Smooth muscle cell (in vitro differentiated cells): Measurements from ENCODE around the gene RDX. TPM values are rescaled to one million over a fixed set of nuclear protein-coding genes. Genes with fewer than 3 reads are reported as not detected.

Experiments used
- DNase-seq: peaks from one replicate; lab custom pipeline; 2025; ENCODE audit not compliant: unreplicated experiment; lab: John Stamatoyannopoulos, UW
- H2AFZ ChIP-seq: fragments of 200-600 bp; sonication (generic); 2 replicates; pipeline ENCODE4 v1.6.0; 2016; ENCODE audit warnings: antibody characterized with exemption, low read depth, mild to moderate bottlenecking
- H3F3A ChIP-seq: fragments of 200-600 bp; sonication (generic); 2 replicates; pipeline ENCODE4 v1.6.0; 2017; ENCODE audit warnings: antibody characterized with exemption, low read depth
- H3K27ac ChIP-seq: fragments of 200-600 bp; sonication (generic); 2 replicates; pipeline ENCODE4 v1.5.1; 2016; ENCODE audit warnings: low read depth, mild to moderate bottlenecking
- H3K27me3 ChIP-seq: fragments of 200-600 bp; sonication (generic); 2 replicates; pipeline ENCODE4 v1.6.1; 2016; ENCODE audit warnings: low read depth, mild to moderate bottlenecking
- H3K36me3 ChIP-seq: fragments of 200-600 bp; sonication (generic); 2 replicates; pipeline ENCODE4 v1.5.1; 2016; ENCODE audit warnings: low read depth
- H3K4me1 ChIP-seq: fragments of 200-600 bp; sonication (generic); 2 replicates; pipeline ENCODE4 v1.5.1; 2016; ENCODE audit warnings: low read depth
- H3K4me2 ChIP-seq: fragments of 200-600 bp; sonication (generic); 2 replicates; pipeline ENCODE4 v1.6.0; 2016; ENCODE audit warnings: mild to moderate bottlenecking
- H3K4me3 ChIP-seq: fragments of 200-600 bp; sonication (generic); 2 replicates; pipeline ENCODE4 v1.5.1; 2016; ENCODE audit warnings: mild to moderate bottlenecking
- H3K79me2 ChIP-seq: fragments of 200-600 bp; sonication (generic); 2 replicates; pipeline ENCODE4 v1.6.0; 2016; ENCODE audit warnings: low read depth, mild to moderate bottlenecking
- H3K9ac ChIP-seq: fragments of 200-600 bp; sonication (generic); 2 replicates; pipeline ENCODE4 v1.6.0; 2016; ENCODE audit warnings: low read depth
- H3K9me3 ChIP-seq: fragments of 200-600 bp; sonication (generic); replicated peaks from 2 replicates; pipeline ENCODE4 v1.5.1; 2016; ENCODE audit warnings: low read depth
- H4K20me1 ChIP-seq: fragments of 200-600 bp; sonication (generic); 2 replicates; pipeline ENCODE4 v1.6.0; 2016; ENCODE audit warnings: low read depth
- CTCF ChIP-seq: fragments of 200-600 bp; sonication (generic); IDR thresholded peaks from 2 replicates; pipeline ENCODE4 v1.5.1; 2017; ENCODE audit warnings: borderline replicate concordance, mild to moderate bottlenecking, antibody characterized with exemption; ENCODE audit not compliant: insufficient read depth, poor library complexity, severe bottlenecking
- WGBS: methylation state at CpG from one replicate; pipeline ENCODE4 v1.1.7; 2016; ENCODE audit warnings: low lambda C conversion rate; 5-methylcytosine and 5-hydroxymethylcytosine counted together
- polyA plus RNA-seq: library from polyadenylated mRNA; unstranded; fragments of >200 nt; fragmentation: Nextera tagmentation; extraction: Ambion mirVana; gene quantifications from 2 replicates; pipeline ENCODE4 v1.2.1, GENCODE V29; 2016
- total RNA-seq: library from RNA; depleted of rRNA; stranded (reverse); fragments of >200 nt; gene quantifications from 2 replicates; pipeline ENCODE4 v1.2.3, GENCODE V29; 2014

RDX gene
- total and polyA plus RNA-seq, 2 experiments from 2014 or later = 137 to 165 TPM

- Histone ChIP-seq H3K9me3 (no peaks in the 10 kb centered on the region), H3K4me2 (peak overlapping the region; percentile 52), H3K36me3 (peaks cover 22% of the 10 kb centered on the region), H4K20me1 (peaks cover 65% of the 10 kb centered on the region), H3F3A (peaks cover 9% of the 10 kb centered on the region), H3K4me1 (no peaks in the 10 kb centered on the region), H3K9ac (no peak overlapping the region), H3K79me2 (peaks cover 74% of the 10 kb centered on the region), H2AFZ (no peak overlapping the region), H3K27me3 (no peaks in the 10 kb centered on the region), H3K4me3 (no peak overlapping the region), H3K27ac (peak overlapping the region; percentile 29)
- 56% methylated on average over 2 of the region's 2 CpGs for WGBS
- TF ChIP-seq CTCF = no peak
- no peak for DNase-seq
Measured at GRCh38 chr11:110261195-110262071, 35.0 kb downstream of the RDX start.

- TF ChIP-seq CTCF = no peak
- 97% methylated on average over 3 of the region's 3 CpGs for WGBS
- no peak for DNase-seq
- Histone ChIP-seq H4K20me1 (peaks cover 15% of the 10 kb centered on the region), H3K4me1 (no peaks in the 10 kb centered on the region), H2AFZ (no peak overlapping the region), H3K27ac (no peak overlapping the region), H3K79me2 (peaks cover 32% of the 10 kb centered on the region), H3F3A (no peaks in the 10 kb centered on the region), H3K9me3 (no peaks in the 10 kb centered on the region), H3K36me3 (peaks cover 19% of the 10 kb centered on the region), H3K4me2 (no peak overlapping the region), H3K27me3 (no peaks in the 10 kb centered on the region), H3K9ac (no peak overlapping the region), H3K4me3 (no peak overlapping the region)
Measured at GRCh38 chr11:110253525-110253924, 42.9 kb downstream of the RDX start.

- Histone ChIP-seq H3K36me3 (peaks cover 27% of the 10 kb centered on the region), H3K4me1 (no peaks in the 10 kb centered on the region), H3F3A (peaks cover 10% of the 10 kb centered on the region), H4K20me1 (peaks cover 18% of the 10 kb centered on the region), H3K27me3 (no peaks in the 10 kb centered on the region), H3K9me3 (no peaks in the 10 kb centered on the region), H3K9ac (no peak overlapping the region), H3K79me2 (peaks cover 39% of the 10 kb centered on the region), H3K4me2 (no peak overlapping the region), H3K4me3 (no peak overlapping the region), H2AFZ (no peak overlapping the region), H3K27ac (peak overlapping the region; percentile 10)
- TF ChIP-seq CTCF = no peak
- WGBS = 100% methylated on average over 1 of the region's 1 CpG
- no peak for DNase-seq
Measured at GRCh38 chr11:110251836-110252235, 44.6 kb downstream of the RDX start.
